NCI-H2081 (cell line): ENCODE measurements around the gene DLGAP1.

Experiments used
- DNase-seq, 2 experiments: peaks; one replicate each; lab custom pipeline; 2025; lab: John Stamatoyannopoulos, UW

DLGAP1 gene

GRCh38 chr18:3468833-3469232 is 986.3 kb downstream of the DLGAP1 start:
- DNase-seq, result no peak

GRCh38 chr18:3468066-3468705 is 986.9 kb downstream of the DLGAP1 start:
- DNase-seq, result no peak

GRCh38 chr18:3466872-3467271 is 988.2 kb downstream of the DLGAP1 start:
- no peak for DNase-seq

GRCh38 chr18:3466045-3466444 is 989.1 kb downstream of the DLGAP1 start:
- no peak for DNase-seq

GRCh38 chr18:3463051-3463450 is 992.1 kb downstream of the DLGAP1 start:
- no peak for DNase-seq

- no peak for DNase-seq
Measured at GRCh38 chr18:3461704-3462103, 993.4 kb downstream of the DLGAP1 start.

- DNase-seq, result no peak
Measured at GRCh38 chr18:3460823-3461398, 994.2 kb downstream of the DLGAP1 start.

- no peak for DNase-seq
Measured at GRCh38 chr18:3458952-3459853, 995.9 kb downstream of the DLGAP1 start.

GRCh38 chr18:3458378-3458777 is 996.7 kb downstream of the DLGAP1 start:
- DNase-seq, result peak in 1 of 2 experiments; percentile 7

- peak in 1 of 2 experiments; percentile 16 for DNase-seq
Measured at GRCh38 chr18:3457261-3457724, 997.8 kb downstream of the DLGAP1 start.

GRCh38 chr18:3456686-3457069 is 998.4 kb downstream of the DLGAP1 start:
- peak; percentile 32 to 74 for DNase-seq

- DNase-seq, result peak in 1 of 2 experiments; percentile 4
Measured at GRCh38 chr18:3455907-3456685, 999.0 kb downstream of the DLGAP1 start.

GRCh38 chr18:3455090-3455635 is 999.9 kb downstream of the DLGAP1 start:
- no peak for DNase-seq

GRCh38 chr18:3454365-3455089 is 1000.6 kb downstream of the DLGAP1 start:
- peak; percentile 30 to 58 for DNase-seq

GRCh38 chr18:3453540-3454364 is 1001.4 kb downstream of the DLGAP1 start:
- DNase-seq, result peak in 1 of 2 experiments; percentile 19

- no peak for DNase-seq
Measured at GRCh38 chr18:3452750-3453539, 1002.2 kb downstream of the DLGAP1 start.

GRCh38 chr18:3451989-3452749 is 1002.9 kb downstream of the DLGAP1 start:
- DNase-seq, result peak in 1 of 2 experiments; percentile 12
